ACC112 (cell line): ENCODE results near the gene TBC1D17.

Experiments
- H2AFZ ChIP-seq: fragments of 200-600 bp; sonication (generic); one replicate; pipeline ENCODE4 v1.6.0; 2017; ENCODE audit warnings: antibody characterized with exemption, low read length; ENCODE audit not compliant: unreplicated experiment
- H3K27ac ChIP-seq: fragments of 200-600 bp; sonication (generic); 2 replicates; pipeline ENCODE4 v1.5.1; 2014; ENCODE audit warnings: low read depth, mild to moderate bottlenecking, antibody characterized with exemption, low read length, moderate library complexity
- H3K27me3 ChIP-seq: fragments of 200-600 bp; sonication (generic); 2 replicates; pipeline ENCODE4 v1.6.1; 2014; ENCODE audit warnings: mild to moderate bottlenecking, antibody characterized with exemption, low read length, moderate library complexity, mixed read lengths; ENCODE audit not compliant: insufficient read depth
- H3K36me3 ChIP-seq: fragments of 200-600 bp; sonication (generic); 2 replicates; pipeline ENCODE4 v1.6.1; 2016; ENCODE audit warnings: mild to moderate bottlenecking, antibody characterized with exemption, low read length, moderate library complexity, mixed read lengths; ENCODE audit not compliant: insufficient read depth
- H3K4me1 ChIP-seq: fragments of 200-600 bp; sonication (generic); one replicate; pipeline ENCODE4 v1.6.1; 2016; ENCODE audit warnings: low read length, mixed read lengths; ENCODE audit not compliant: insufficient read depth, unreplicated experiment, control insufficient read depth
- H3K4me3 ChIP-seq: fragments of 200-600 bp; sonication (generic); 2 replicates; pipeline ENCODE4 v1.5.1; 2014; ENCODE audit warnings: mild to moderate bottlenecking, low read depth, low read length
- H3K79me2 ChIP-seq: fragments of 200-600 bp; sonication (generic); one replicate; pipeline ENCODE4 v1.6.0; 2016; ENCODE audit warnings: low read length; ENCODE audit not compliant: control insufficient read depth, unreplicated experiment, insufficient read depth

TBC1D17 gene

DNA sequence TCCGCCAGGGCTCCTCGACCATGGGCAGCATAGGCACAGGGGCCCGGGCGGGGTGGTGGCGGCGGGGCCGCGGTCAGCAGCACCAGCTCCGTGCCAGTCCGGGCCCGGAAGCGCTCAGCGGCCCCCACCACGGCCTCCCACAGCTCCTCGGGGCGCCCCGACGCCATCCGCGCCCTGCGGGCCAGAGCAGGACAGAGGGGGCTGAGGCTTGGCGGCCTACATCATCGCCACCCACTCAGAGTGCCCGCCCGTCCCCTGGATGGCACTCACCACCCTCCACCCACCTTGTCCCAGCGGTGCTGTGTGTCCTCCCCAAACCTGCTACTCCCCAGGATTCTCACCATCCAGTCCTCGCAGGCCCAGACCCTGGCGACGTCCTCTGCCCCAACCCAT is 4.4 kb upstream of the TBC1D17 start:
- Histone ChIP-seq H3K4me3 (no peak overlapping the region), H3K36me3 (no peaks in the 10 kb centered on the region), H2AFZ (no peak overlapping the region), H3K79me2 (peaks cover 19% of the 10 kb centered on the region), H3K4me1 (peaks cover 22% of the 10 kb centered on the region), H3K27me3 (no peaks in the 10 kb centered on the region), H3K27ac (no peak overlapping the region)

DNA sequence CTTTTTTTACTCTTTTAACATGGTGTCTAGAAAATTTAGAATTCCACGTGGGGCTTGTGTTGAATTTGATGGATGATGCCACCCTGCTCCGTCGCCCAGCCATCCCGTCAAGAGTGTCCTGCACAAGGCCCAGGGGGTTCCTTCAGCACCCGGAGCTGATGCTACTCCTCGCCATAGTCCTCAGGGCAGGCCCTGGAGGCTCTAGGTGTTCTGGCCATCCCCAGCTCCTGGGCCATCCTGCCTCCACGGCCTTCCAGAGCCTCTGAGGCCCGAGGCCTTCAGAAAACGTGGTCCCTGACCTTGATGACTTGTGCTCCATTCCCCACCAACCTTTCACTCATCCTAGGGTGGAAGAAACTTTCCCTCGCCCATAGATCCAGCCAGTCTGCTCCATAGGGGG is 3.7 kb upstream of the TBC1D17 start:
- Histone ChIP-seq H3K4me1 (peaks cover 23% of the 10 kb centered on the region), H3K79me2 (peaks cover 19% of the 10 kb centered on the region), H3K36me3 (no peaks in the 10 kb centered on the region), H2AFZ (no peak overlapping the region), H3K27ac (no peak overlapping the region), H3K4me3 (no peak overlapping the region), H3K27me3 (no peaks in the 10 kb centered on the region)

DNA sequence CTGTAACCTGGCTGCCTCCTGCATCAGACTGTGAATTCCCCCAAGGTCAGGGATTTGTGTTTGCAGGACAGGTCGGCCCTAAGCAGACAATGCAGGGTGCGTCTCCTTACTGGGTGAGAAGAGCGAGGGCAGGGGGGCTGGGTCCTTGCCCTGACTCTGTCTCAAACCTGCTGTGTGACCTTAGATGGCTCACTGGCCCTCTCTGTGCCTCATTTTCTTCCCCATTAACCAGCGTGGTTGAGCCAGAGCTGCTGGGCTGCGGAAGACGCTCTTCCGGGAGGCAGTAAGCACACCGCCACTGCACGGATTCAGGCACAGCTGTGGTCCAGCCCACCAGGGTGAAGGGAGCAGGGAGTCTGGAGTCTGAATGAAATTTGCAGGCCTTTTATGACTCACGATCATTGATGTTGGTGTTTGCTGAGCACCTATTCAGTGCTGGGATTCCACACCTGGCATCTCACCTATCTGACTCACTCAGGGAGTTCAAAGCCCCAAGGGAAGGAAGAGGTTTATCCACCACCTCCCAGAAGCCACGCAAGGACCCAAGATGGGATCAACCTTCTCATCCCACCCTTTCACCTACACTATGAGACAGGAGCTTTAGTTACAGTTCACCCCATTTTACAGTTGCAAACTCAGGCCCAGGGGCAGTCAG is 2.9 kb upstream of the TBC1D17 start:
- no peak overlapping the region for H3K27ac ChIP-seq
- peaks cover 20% of the 10 kb centered on the region for H3K4me1 ChIP-seq
- no peak overlapping the region for H2AFZ ChIP-seq
- H3K4me3 ChIP-seq, result peak overlapping the region; percentile 96; the same call in 1 of the 2 replicates
- no peaks in the 10 kb centered on the region for H3K36me3 ChIP-seq
- peaks cover 19% of the 10 kb centered on the region for H3K79me2 ChIP-seq
- no peaks in the 10 kb centered on the region for H3K27me3 ChIP-seq

DNA sequence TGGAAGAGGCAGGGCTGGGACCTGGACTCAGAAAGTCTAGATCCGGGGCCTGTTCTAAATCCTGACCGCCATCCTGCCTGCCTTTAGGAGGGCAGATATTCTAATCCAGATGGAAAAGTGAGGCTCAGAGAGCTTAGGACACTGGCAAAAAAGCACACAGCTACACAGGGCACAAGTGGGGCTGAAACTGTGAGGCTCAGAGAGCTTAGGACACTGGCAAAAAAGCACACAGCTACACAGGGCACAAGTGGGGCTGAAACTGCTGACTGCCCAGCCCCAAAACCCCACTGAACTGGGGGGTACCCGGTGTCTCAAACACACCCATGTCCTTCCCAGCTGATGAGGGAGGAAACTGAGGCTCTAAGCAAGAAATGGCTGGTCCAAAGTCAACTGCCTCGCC is 2.3 kb upstream of the TBC1D17 start:
- peaks cover 18% of the 10 kb centered on the region for H3K4me1 ChIP-seq
- H3K79me2 ChIP-seq, result peaks cover 19% of the 10 kb centered on the region
- H3K27me3 ChIP-seq, result no peaks in the 10 kb centered on the region
- H3K27ac ChIP-seq, result peak overlapping the region; percentile 96
- no peak overlapping the region for H2AFZ ChIP-seq
- H3K36me3 ChIP-seq, result no peaks in the 10 kb centered on the region
- H3K4me3 ChIP-seq, result peak overlapping the region; percentile 96

DNA sequence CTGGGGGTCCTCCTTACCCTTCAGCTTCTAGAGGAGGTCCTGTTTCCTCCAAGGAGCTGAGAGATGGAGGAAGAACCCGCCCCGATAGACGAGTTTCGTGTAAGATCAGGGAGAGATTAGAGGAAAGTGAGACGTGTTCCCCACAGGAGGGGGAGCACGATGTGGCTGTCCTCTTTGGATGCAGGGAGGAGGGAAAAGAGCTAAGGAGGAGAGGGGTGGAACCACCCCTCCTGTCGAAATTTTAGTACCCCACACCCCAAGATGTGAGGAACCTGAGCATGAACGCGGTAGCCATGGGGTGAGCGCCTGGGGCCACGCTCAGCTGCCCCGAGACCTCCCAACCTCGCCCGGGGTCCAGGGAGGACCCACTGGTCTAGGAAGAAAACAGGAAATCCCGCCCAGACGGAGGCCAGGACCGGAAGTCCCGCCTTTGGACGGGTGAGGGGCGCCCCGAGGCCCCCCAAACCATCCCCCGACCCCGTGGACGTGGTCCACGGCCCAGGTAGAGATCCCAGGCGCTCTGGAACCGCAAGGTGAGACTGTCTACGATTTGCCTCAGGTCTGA is 1.6 kb upstream of the TBC1D17 start:
- Histone ChIP-seq H3K79me2 (peaks cover 19% of the 10 kb centered on the region), H3K4me1 (peaks cover 13% of the 10 kb centered on the region), H2AFZ (no peak overlapping the region)

DNA sequence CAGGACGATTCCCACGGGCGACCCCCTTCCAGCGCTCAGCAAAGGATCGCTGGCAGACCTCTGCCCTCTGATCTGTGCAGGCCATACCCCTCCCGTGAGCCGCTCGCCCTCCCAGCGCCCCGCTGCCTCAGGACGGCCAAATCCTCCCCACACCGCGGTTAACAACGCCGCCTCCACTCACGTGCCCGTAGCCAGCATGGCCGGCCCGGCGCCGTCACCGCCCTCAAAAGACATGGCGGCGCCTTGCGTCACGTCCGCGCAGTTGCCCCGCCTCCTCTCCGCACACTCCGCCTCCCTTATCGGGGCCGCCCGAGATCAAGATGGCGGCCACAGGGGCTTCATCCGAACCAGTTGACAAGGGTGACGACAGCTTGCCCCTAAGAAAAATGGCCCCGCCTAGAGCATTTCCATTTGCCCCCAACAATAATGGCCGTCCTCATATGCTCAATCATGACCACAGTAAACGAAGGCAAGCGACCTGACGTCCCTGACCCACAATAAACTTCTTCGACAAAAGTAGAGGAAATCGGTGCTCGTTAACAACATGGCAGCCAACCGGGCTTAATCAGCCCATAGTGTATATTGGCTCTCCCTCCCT is 981 bp upstream of the TBC1D17 start:
- Histone ChIP-seq H3K4me1 (peaks cover 13% of the 10 kb centered on the region), H3K27me3 (no peaks in the 10 kb centered on the region), H3K36me3 (no peaks in the 10 kb centered on the region), H2AFZ (peak overlapping the region; percentile 75), H3K27ac (peak overlapping the region; percentile 96), H3K4me3 (peak overlapping the region; percentile 96), H3K79me2 (peaks cover 19% of the 10 kb centered on the region)

More for the DNA sequence above, 1.6 kb upstream of the TBC1D17 start:
- Histone ChIP-seq H3K4me3 (peak overlapping the region; percentile 96), H3K27me3 (no peaks in the 10 kb centered on the region), H3K36me3 (no peaks in the 10 kb centered on the region), H3K27ac (peak overlapping the region; percentile 96)

DNA sequence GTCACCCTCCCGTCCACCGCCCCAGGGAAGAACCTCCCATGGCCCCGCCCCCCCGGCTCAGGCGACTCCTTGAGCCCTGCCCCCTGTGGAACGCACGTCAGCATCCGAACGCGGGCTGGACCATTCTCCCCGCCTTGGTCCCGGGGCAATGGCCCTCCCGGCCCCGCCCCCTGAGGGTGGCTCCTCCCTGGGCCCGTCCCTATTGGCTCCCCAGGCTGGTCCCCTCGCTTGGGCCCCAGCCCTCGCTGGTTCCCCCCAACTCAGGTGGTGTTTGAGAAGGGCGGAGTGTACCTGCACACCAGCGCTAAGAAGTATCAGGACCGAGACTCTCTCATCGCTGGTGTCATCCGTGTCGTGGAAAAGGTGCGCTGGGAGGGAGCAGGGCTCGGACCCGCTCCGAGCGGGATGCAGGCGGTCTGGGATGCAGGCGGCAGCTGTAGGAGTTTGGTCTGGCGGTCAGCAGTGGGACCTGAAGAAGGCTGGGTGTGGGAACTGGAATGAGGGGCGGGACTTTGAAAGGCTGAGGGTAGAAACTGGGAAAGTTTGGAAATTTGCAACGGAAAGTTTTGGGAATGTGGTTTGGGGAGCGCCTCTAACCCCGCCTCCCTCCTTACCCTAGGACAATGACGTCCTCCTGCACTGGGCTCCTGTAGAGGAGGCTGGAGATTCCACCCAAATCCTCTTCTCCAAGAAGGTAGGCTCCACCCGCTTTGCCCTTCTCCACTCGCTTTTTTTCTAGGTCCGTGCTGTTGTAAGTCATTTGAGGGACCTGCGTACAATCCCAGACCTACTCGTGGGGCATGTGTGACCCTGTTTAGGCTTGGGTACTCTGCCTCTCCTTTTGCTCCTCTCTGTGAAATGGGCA is 609 bp downstream of the TBC1D17 start:
- H3K79me2 ChIP-seq, result peaks cover 19% of the 10 kb centered on the region
- peak overlapping the region; percentile 96 for H3K4me3 ChIP-seq
- H2AFZ ChIP-seq, result peak overlapping the region; percentile 88
- peaks cover 13% of the 10 kb centered on the region for H3K4me1 ChIP-seq
- H3K36me3 ChIP-seq, result peaks cover 11% of the 10 kb centered on the region; the same call in 1 of the 2 replicates
- peak overlapping the region; percentile 96 for H3K27ac ChIP-seq
- H3K27me3 ChIP-seq, result no peaks in the 10 kb centered on the region

DNA sequence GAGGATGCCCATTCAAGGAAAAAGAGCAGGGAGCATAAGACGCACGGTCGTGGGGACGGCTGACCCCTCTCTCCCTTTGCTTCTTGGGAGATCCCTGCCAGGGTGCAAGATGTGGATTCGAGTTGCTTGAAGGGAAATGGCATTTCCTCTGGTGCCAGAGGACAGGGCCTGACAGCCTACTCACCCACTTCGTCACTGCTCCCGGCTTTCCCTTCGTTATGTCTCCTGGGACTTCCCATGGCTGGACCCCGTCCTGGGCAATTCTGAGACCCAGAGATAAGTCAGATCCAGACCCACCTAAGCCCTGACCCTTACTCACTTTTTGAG is 1.2 kb downstream of the TBC1D17 start:
- Histone ChIP-seq H3K4me1 (peaks cover 13% of the 10 kb centered on the region), H3K36me3 (peaks cover 15% of the 10 kb centered on the region; the same call in 1 of the 2 replicates), H2AFZ (no peak overlapping the region), H3K27ac (no peak overlapping the region), H3K79me2 (peaks cover 19% of the 10 kb centered on the region), H3K27me3 (no peaks in the 10 kb centered on the region), H3K4me3 (peak overlapping the region; percentile 96)

DNA sequence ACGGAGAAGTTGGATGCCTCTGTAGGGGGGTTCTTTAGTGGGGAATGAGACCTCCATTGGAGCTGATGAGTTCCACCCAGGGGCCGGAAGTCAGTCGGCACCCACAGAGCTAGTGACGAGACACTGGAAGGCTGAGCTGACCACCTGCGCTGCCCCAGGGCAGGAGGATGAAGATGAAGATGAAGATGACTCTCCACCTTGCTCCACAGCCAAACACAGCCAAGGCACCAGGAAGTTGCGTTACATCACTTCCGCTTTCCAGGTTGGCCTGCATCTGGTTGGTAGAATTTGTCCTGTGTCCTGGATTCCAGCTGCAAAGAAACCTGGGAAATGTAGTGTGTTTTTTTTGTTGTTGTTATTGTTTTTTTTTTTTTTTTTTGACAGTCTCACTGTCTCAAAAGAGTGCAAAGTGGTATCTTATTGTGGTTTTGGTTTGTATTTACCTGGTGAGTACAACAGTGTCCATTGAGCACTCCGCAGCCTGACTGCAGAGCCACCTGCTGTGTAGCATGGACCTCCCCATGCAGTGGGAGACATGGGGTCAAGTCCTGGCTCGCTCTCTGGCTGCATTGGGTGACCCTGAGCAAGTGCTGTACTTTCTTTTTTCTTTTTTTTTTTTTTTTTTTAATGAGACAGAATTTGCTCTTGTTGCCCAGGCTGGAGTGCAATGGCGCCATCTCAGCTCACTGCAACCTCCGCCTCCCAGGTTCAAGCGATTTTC is 1.9 kb downstream of the TBC1D17 start:
- no peak overlapping the region for H2AFZ ChIP-seq
- no peaks in the 10 kb centered on the region for H3K27me3 ChIP-seq
- H3K4me3 ChIP-seq, result no peak overlapping the region; the same call in 1 of the 2 replicates
- H3K4me1 ChIP-seq, result peaks cover 13% of the 10 kb centered on the region
- no peak overlapping the region for H3K27ac ChIP-seq
- peaks cover 15% of the 10 kb centered on the region; the same call in 1 of the 2 replicates for H3K36me3 ChIP-seq
- peaks cover 17% of the 10 kb centered on the region for H3K79me2 ChIP-seq
